ENCODE data around the gene REXO1. TPM values are rescaled to one million over a fixed set of nuclear protein-coding genes. Genes with fewer than 3 reads are reported as not detected.

Gene REXO1
- total and polyA plus RNA-seq, 2 of the 13 experiments (the other 11 are each of a cell fraction or from before 2014, with no cell fraction given): 5.0 to 11.2 TPM

DNA sequence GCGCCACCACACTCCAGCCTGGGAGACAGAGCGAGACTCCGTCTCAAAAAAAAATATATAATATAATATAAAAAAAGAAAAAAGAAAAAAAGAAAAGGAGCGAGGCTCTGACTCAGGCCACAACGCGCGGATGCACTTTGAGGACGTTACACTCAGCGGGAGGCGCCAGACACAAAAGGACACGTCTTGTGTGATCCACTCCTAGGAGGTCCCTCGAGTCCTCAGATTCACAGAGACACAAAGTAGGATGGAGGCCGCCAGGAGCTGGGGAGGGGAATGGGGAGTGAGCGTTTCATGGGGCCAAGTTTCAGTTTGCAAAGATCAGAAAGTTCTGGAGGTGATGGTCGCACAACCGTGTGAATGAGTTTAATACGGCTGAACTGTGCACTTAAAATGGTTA lies 45.5 kb upstream of the REXO1 start:
- no TSS peak for BruUV-seq (replicated peaks)
- Histone ChIP-seq H4K20me1 (ENCODE audit: insufficient read depth, low read length) (no peaks in the 10 kb centered on the region), H3K27ac (ENCODE audit: extremely low read length, insufficient read depth, low read length) (no peak overlapping the region), H3K9me3 (ENCODE audit: low read length) (no peaks in the 10 kb centered on the region), H3K9ac (ENCODE audit: insufficient read depth, low read depth, low read length) (no peak overlapping the region), H3K36me3 (replicated peaks in 1 of 2; ENCODE audit: control insufficient read depth in 1 of 2, insufficient read depth in 2 of 2, low read length in 2 of 2) (no peaks in the 10 kb centered on the region), H3K4me1 (ENCODE audit: insufficient read depth, low read length) (peaks cover 18% of the 10 kb centered on the region), H3K4me3 (replicated peaks in 1 of 3; ENCODE audit: insufficient read depth in 1 of 3, low read depth in 2 of 3, low read length in 3 of 3) (no peak overlapping the region), H3K79me2 (ENCODE audit: insufficient read depth, low read length) (no peaks in the 10 kb centered on the region), H2AFZ (ENCODE audit: low read length) (no peak overlapping the region), H3K4me2 (ENCODE audit: low read depth, low read length) (no peak overlapping the region), H3K27me3 (ENCODE audit: control insufficient read depth in 1 of 2, insufficient read depth in 2 of 2, low read length in 2 of 2) (no peaks in the 10 kb centered on the region)
- ATAC-seq (no peak), DNase-seq (ENCODE audit: low spot score) (no peak), FAIRE-seq (no peak)
- POLR2A ChIA-PET: no interaction called here
- intact Hi-C loops (cut with micrococcal nuclease; ENCODE audit: unreplicated experiment): no loop called here
- in situ Hi-C loops (cut with HindIII; ENCODE audit: extremely low pct_ligation_motif_present, low pct_unique_long_range_greater_than_20kb): no loop called here
- 71% methylated on average over 17 of the region's 17 CpGs for WGBS (ENCODE audit: low lambda C conversion rate)
- CTCF ChIA-PET (ENCODE audit: low intra/inter-chr PET ratio, low total read pairs): no interaction called here
- TF ChIP-seq, protein P1, sequence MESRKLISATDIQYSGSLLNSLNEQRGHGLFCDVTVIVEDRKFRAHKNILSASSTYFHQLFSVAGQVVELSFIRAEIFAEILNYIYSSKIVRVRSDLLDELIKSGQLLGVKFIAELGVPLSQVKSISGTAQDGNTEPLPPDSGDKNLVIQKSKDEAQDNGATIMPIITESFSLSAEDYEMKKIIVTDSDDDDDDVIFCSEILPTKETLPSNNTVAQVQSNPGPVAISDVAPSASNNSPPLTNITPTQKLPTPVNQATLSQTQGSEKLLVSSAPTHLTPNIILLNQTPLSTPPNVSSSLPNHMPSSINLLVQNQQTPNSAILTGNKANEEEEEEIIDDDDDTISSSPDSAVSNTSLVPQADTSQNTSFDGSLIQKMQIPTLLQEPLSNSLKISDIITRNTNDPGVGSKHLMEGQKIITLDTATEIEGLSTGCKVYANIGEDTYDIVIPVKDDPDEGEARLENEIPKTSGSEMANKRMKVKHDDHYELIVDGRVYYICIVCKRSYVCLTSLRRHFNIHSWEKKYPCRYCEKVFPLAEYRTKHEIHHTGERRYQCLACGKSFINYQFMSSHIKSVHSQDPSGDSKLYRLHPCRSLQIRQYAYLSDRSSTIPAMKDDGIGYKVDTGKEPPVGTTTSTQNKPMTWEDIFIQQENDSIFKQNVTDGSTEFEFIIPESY (CRISPR knock-in tag; IDR thresholded peaks at IDR 0.05): 0 out of 2 replicates have a peak, but pooled peaks have one; percentile 23
- TF ChIP-seq, protein P2, sequence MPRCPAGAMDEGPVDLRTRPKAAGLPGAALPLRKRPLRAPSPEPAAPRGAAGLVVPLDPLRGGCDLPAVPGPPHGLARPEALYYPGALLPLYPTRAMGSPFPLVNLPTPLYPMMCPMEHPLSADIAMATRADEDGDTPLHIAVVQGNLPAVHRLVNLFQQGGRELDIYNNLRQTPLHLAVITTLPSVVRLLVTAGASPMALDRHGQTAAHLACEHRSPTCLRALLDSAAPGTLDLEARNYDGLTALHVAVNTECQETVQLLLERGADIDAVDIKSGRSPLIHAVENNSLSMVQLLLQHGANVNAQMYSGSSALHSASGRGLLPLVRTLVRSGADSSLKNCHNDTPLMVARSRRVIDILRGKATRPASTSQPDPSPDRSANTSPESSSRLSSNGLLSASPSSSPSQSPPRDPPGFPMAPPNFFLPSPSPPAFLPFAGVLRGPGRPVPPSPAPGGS (CRISPR knock-in tag; IDR thresholded peaks at IDR 0.05): no peak
- TF ChIP-seq ZNF317 (CRISPR knock-in tag; IDR thresholded peaks at IDR 0.05): no peak

GRCh38 chr19:1889907-1890306 lies 41.6 kb upstream of the REXO1 start:
- no peak overlapping the region for H3K4me3 ChIP-seq (replicated peaks in 1 of 3; ENCODE audit: insufficient read depth in 1 of 3, low read depth in 2 of 3, low read length in 3 of 3)
- H3K9me3 ChIP-seq (ENCODE audit: low read length): no peaks in the 10 kb centered on the region
- H3K4me1 ChIP-seq (ENCODE audit: insufficient read depth, low read length): peaks cover 35% of the 10 kb centered on the region
- ATAC-seq: no peak
- DNase-seq (ENCODE audit: low spot score): no peak
- no peak overlapping the region for H3K27ac ChIP-seq (ENCODE audit: extremely low read length, insufficient read depth, low read length)
- H3K79me2 ChIP-seq (ENCODE audit: insufficient read depth, low read length): peaks cover 2% of the 10 kb centered on the region
- H3K4me2 ChIP-seq (ENCODE audit: low read depth, low read length): peak overlapping the region; percentile 18; the same call in 1 of the 2 replicates
- no peaks in the 10 kb centered on the region for H3K36me3 ChIP-seq (replicated peaks in 1 of 2; ENCODE audit: control insufficient read depth in 1 of 2, insufficient read depth in 2 of 2, low read length in 2 of 2)
- 89% methylated on average over 1 of the region's 1 CpG for WGBS (ENCODE audit: low lambda C conversion rate)
- no peak for FAIRE-seq
- in situ Hi-C loops (cut with HindIII; ENCODE audit: extremely low pct_ligation_motif_present, low pct_unique_long_range_greater_than_20kb): no loop called here
- no peaks in the 10 kb centered on the region for H4K20me1 ChIP-seq (ENCODE audit: insufficient read depth, low read length)
- BruUV-seq (replicated peaks): no TSS peak
- POLR2A ChIA-PET: no interaction called here
- H2AFZ ChIP-seq (ENCODE audit: low read length): peak overlapping the region; percentile 69
- TF ChIP-seq NR2F2 (IDR thresholded peaks at IDR 0.05; ENCODE audit: borderline replicate concordance, low read depth) (no peak), ZNF512B (CRISPR knock-in tag; IDR thresholded peaks at IDR 0.05; ENCODE audit: borderline replicate concordance) (no peak), AHR (CRISPR knock-in tag; IDR thresholded peaks at IDR 0.05) (no peak), ZNF326 (CRISPR knock-in tag; IDR thresholded peaks at IDR 0.05; ENCODE audit: borderline replicate concordance) (no peak), FOXA3 (CRISPR knock-in tag; IDR thresholded peaks at IDR 0.05) (no peak), STAT6 (CRISPR knock-in tag; IDR thresholded peaks at IDR 0.05; ENCODE audit: borderline replicate concordance) (no peak), HNRNPUL1 (IDR thresholded peaks at IDR 0.05; ENCODE audit: low read depth, low read length) (no peak)
- no peak overlapping the region for H3K9ac ChIP-seq (ENCODE audit: insufficient read depth, low read depth, low read length)
- CTCF ChIA-PET (ENCODE audit: low intra/inter-chr PET ratio, low total read pairs): no interaction called here
- intact Hi-C loops (cut with micrococcal nuclease; ENCODE audit: unreplicated experiment): no loop called here
- H3K27me3 ChIP-seq (ENCODE audit: control insufficient read depth in 1 of 2, insufficient read depth in 2 of 2, low read length in 2 of 2): no peaks in the 10 kb centered on the region

Measured in HepG2 (cell line).